ENCODE measurements around the gene CTIF. TPM values are rescaled to one million over a fixed set of nuclear protein-coding genes. Genes with fewer than 3 reads are reported as not detected.

Gene CTIF
- total and polyA plus RNA-seq, 2 experiments from 2014 or later, result 8.6 to 14.4 TPM

DNA sequence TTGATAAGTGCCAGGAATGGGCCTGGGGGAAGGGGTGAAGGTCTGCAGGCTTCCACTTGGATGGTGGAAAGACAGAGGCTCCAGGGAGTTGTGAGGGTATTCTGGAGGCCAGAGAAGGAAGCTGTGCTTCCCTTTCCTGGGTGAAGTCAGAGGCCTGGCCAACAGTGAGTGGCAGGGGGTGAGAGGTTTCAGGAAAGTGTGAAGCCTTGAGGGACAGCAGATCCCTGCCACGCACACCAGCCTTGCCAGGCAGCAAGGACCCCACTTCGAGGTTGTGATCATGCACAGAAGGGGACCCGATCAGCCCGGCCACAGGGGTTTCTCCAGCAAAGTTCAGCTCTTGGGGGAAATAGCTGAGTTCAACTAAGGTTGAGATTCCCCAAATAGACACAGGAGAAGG is 345.5 kb downstream of the CTIF start:
- H3K9me3 Mint-ChIP-seq, result peaks cover 2% of the 10 kb centered on the region
- no peaks in the 10 kb centered on the region; the same call in 1 of the 2 replicates for H3K36me3 ChIP-seq (ENCODE audit: insufficient read depth)
- H3K9me2 ChIP-seq (ENCODE audit: insufficient read depth), result peaks cover 5% of the 10 kb centered on the region; the same call in 1 of the 2 replicates
- TF ChIP-seq STAT1 (IDR thresholded peaks at IDR 0.05; ENCODE audit: unreplicated experiment), result no peak
- TF ChIP-seq POLR2AphosphoS5 (IDR thresholded peaks at IDR 0.05; ENCODE audit: low read depth), result no peak
- TF ChIP-seq JUNB (IDR thresholded peaks at IDR 0.05; ENCODE audit: unreplicated experiment), result no peak
- TF ChIP-seq, protein P1, sequence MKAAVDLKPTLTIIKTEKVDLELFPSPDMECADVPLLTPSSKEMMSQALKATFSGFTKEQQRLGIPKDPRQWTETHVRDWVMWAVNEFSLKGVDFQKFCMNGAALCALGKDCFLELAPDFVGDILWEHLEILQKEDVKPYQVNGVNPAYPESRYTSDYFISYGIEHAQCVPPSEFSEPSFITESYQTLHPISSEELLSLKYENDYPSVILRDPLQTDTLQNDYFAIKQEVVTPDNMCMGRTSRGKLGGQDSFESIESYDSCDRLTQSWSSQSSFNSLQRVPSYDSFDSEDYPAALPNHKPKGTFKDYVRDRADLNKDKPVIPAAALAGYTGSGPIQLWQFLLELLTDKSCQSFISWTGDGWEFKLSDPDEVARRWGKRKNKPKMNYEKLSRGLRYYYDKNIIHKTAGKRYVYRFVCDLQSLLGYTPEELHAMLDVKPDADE (IDR thresholded peaks at IDR 0.05), result no peak
- TF ChIP-seq CREB1 (CRISPR knock-in tag; IDR thresholded peaks at IDR 0.05; ENCODE audit: low read depth), result no peak
- TF ChIP-seq EZH2phosphoT487 (IDR thresholded peaks at IDR 0.05; ENCODE audit: unreplicated experiment), result no peak
- TF ChIP-seq, protein P2, sequence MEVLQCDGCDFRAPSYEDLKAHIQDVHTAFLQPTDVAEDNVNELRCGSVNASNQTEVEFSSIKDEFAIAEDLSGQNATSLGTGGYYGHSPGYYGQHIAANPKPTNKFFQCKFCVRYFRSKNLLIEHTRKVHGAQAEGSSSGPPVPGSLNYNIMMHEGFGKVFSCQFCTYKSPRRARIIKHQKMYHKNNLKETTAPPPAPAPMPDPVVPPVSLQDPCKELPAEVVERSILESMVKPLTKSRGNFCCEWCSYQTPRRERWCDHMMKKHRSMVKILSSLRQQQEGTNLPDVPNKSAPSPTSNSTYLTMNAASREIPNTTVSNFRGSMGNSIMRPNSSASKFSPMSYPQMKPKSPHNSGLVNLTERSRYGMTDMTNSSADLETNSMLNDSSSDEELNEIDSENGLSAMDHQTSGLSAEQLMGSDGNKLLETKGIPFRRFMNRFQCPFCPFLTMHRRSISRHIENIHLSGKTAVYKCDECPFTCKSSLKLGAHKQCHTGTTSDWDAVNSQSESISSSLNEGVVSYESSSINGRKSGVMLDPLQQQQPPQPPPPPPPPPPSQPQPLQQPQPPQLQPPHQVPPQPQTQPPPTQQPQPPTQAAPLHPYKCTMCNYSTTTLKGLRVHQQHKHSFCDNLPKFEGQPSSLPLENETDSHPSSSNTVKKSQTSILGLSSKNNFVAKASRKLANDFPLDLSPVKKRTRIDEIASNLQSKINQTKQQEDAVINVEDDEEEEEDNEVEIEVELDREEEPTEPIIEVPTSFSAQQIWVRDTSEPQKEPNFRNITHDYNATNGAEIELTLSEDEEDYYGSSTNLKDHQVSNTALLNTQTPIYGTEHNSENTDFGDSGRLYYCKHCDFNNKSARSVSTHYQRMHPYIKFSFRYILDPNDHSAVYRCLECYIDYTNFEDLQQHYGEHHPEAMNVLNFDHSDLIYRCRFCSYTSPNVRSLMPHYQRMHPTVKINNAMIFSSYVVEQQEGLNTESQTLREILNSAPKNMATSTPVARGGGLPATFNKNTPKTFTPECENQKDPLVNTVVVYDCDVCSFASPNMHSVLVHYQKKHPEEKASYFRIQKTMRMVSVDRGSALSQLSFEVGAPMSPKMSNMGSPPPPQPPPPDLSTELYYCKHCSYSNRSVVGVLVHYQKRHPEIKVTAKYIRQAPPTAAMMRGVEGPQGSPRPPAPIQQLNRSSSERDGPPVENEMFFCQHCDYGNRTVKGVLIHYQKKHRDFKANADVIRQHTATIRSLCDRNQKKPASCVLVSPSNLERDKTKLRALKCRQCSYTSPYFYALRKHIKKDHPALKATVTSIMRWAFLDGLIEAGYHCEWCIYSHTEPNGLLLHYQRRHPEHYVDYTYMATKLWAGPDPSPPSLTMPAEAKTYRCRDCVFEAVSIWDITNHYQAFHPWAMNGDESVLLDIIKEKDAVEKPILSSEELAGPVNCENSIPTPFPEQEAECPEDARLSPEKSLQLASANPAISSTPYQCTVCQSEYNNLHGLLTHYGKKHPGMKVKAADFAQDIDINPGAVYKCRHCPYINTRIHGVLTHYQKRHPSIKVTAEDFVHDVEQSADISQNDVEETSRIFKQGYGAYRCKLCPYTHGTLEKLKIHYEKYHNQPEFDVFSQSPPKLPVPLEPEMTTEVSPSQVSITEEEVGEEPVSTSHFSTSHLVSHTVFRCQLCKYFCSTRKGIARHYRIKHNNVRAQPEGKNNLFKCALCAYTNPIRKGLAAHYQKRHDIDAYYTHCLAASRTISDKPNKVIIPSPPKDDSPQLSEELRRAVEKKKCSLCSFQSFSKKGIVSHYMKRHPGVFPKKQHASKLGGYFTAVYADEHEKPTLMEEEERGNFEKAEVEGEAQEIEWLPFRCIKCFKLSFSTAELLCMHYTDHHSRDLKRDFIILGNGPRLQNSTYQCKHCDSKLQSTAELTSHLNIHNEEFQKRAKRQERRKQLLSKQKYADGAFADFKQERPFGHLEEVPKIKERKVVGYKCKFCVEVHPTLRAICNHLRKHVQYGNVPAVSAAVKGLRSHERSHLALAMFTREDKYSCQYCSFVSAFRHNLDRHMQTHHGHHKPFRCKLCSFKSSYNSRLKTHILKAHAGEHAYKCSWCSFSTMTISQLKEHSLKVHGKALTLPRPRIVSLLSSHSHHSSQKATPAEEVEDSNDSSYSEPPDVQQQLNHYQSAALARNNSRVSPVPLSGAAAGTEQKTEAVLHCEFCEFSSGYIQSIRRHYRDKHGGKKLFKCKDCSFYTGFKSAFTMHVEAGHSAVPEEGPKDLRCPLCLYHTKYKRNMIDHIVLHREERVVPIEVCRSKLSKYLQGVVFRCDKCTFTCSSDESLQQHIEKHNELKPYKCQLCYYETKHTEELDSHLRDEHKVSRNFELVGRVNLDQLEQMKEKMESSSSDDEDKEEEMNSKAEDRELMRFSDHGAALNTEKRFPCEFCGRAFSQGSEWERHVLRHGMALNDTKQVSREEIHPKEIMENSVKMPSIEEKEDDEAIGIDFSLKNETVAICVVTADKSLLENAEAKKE (CRISPR knock-in tag; IDR thresholded peaks at IDR 0.05), result no peak
- no peak for TF ChIP-seq REST (IDR thresholded peaks at IDR 0.05; ENCODE audit: unreplicated experiment)
- TF ChIP-seq ZNF331 (CRISPR knock-in tag; IDR thresholded peaks at IDR 0.05; ENCODE audit: low read depth), result no peak
- TF ChIP-seq EZH2 (IDR thresholded peaks at IDR 0.05; ENCODE audit: low read depth, unreplicated experiment), result no peak
- no peak for TF ChIP-seq ZNF114 (CRISPR knock-in tag; IDR thresholded peaks at IDR 0.05)
- no peak for TF ChIP-seq NANOG (IDR thresholded peaks at IDR 0.05; ENCODE audit: borderline replicate concordance)
- TF ChIP-seq CTCF (conservative IDR thresholded peaks at IDR 0.05; ENCODE audit: low read depth in 2 of 2), result no peak
- no peaks in the 10 kb centered on the region for H3K27me3 ChIP-seq (ENCODE audit: insufficient read depth)
- no peak overlapping the region for H3K27ac ChIP-seq (ENCODE audit: low read depth)
- no peaks in the 10 kb centered on the region for H3K79me2 ChIP-seq (replicated peaks; ENCODE audit: insufficient read depth)
- H3K4me3 Mint-ChIP-seq, result no peak overlapping the region
- H3K27me3 Mint-ChIP-seq (ENCODE audit: insufficient read depth, low read depth, poor library complexity), result peaks cover 10% of the 10 kb centered on the region
- DNase-seq (ENCODE audit: low spot score), result no peak
- no peaks in the 10 kb centered on the region for H4K20me1 ChIP-seq (replicated peaks; ENCODE audit: insufficient read depth)
- no peak overlapping the region for H3K4me3 ChIP-seq
- H2AFZ ChIP-seq, result no peak overlapping the region
- ATAC-seq, result no peak
- H3K4me1 Mint-ChIP-seq, result peaks cover 15% of the 10 kb centered on the region
- no peak overlapping the region for H3K27ac Mint-ChIP-seq
- H3F3A ChIP-seq (replicated peaks; ENCODE audit: low read depth), result no peaks in the 10 kb centered on the region
- H3K4me1 ChIP-seq (ENCODE audit: insufficient read depth), result no peaks in the 10 kb centered on the region; the same call in 1 of the 2 replicates
- no peaks in the 10 kb centered on the region; the same call in 2 of the 3 replicates for H3K36me3 Mint-ChIP-seq (ENCODE audit: low read depth)
- H3K4me2 ChIP-seq, result no peak overlapping the region
